ENCODE results near the gene SPATA9.
"Not testable (repeated sequence)": the region's sequence is repeated elsewhere in the genome, so short reads cannot be mapped to it uniquely, and the experiment has no call there.

Gene SPATA9

DNA sequence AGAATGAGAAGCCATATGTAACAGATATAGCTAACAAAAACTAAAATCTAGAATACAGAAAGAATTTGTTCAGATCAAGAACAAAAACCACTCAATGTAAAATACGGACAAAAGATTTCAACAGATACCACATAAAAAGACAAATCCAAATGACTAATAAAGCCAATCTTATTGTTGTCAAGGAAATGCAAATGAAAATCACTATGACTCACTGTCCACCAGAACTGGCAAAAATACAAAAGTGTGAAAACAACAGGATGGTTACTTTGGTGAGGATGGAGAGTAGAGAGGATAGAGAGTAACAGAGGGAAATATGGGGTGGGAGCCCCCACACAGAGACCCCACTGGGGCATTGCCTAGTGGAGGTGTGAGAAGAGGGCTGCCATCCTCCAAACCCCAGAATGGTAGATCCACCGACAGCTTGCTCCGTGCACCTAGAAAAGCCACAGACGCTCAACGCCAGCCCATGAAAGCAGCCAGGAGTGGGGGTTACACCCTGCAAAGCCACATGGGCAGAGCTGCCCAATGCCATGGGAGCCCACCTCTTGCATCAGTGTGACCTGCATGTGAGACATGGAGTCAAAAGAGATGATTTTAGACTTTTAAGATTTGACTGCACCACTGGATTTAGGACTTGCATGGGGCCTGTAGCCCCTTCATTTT lies 33.1 kb upstream of the SPATA9 start:
- no peak for DNase-seq

DNA sequence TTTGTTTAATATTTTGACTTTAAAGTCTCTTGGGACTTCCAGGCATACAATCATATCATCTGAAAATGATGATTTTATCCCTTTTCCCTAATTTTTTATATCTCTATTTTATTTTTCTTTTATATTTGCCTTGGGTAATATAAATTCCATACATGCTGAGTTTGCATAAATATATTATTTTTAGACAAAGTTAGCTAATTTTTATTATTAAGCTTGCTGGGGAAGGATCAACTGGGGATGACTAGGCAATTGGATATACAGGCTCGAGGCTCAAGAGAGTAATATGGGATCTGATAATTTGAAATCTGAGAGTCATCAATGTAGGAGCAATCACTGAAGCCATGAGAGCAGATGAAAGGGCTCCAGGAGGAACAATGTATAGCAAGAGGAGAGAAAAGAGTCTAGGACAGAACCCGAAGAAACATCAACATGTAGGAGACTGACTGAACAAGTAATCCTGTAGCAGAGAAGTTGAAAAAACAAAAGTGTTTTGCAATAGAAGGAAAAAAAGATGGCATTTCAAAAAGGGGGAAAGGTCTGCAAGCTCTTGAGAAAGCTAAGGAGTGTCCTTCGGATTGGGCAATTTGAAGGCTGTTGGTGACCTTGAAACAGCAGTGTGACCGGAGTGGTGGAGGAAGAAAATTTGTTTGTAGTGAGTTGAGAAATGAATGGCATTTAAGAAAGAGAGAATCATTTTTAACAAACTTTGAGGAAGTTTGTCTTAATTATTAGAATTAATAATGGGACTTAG lies 31.3 kb upstream of the SPATA9 start:
- DNase-seq: no peak

DNA sequence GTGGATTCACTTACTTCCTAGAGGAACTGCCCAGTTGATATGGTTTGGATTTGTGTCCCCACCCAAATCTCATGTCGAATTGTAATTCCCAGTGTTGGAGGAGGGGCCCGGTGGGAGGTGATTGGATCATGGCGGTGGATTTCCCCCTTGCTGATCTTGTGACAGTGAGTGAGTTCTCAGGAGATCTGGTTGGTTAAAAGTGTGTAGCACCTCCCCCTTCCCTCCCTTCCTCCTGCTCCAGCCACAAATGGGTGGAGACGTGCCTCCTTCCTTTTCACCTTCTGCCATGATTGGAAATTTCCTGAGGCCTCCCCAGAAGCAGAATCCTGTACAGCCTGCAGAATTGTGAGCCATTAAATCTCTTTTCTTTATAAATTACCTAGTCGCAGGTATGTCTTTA lies 30.5 kb upstream of the SPATA9 start:
- DNase-seq: not testable (repeated sequence)

DNA sequence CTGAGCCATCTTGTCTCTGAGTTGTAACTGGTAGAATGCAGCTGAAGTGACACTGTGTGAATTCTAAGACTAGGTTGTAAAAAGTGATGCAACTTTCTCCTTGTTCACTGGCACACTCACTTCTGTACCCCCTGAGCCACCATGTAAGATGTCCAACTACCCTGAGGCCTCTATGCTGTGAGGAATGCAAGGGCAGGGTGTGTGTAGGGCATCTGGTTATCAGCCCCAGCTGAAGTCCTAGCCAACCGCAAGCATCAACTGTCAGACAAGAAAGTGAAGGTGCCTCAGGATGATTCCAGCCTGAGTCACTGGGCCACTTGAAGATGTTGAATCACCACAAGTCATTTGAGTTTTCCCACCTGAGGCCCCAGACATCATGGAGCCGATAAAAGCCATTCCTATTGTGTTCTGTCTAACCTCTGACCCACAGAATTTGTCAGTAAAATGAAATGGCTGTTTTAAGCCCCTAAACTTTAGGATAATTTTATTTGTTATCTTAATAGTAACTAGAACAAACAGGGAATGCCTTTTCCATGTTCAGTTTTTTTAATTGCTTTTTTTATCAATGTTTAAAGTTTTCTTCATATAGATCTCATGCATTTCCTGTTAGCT lies 29.7 kb upstream of the SPATA9 start:
- peak; percentile 77 for DNase-seq

DNA sequence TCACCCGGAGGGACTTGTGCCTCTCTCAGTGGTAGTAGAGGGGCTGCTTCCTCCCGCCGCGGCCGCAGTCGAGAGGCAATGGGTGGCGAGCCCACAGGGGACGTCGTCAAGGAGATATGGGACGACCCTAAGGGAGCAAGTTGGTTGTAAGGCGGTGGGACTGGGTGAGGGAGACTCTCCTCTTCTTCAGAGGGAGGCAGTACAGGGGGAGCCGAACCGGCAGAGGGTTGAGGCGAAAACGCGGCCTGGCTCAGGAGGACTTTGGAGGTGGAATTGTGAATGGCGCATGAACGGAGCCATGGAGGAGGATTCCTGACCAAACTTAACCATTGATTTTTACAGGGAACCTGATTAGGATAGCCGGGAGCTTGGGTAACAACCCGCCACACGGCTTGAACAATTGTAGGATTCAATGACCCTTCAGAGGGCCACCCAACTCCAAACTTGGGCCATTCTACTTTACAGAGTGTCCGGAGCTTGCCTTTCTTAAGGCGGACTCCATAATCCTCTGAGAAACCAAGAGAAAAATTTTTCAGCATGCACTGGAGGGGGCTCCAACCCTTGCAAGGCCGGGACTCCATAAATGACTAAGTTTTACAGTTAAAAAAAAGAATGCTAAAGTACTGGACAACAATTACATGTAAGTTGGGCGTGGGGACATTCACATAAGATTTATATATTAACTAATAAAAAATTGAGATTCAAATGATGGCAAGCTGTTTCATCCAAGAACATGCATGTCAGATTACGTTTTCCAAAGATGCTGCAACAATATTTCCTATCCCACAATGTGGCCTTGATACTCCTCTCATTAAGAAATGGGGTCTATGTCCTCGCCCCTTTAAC lies 28.9 kb upstream of the SPATA9 start:
- DNase-seq: no peak

DNA sequence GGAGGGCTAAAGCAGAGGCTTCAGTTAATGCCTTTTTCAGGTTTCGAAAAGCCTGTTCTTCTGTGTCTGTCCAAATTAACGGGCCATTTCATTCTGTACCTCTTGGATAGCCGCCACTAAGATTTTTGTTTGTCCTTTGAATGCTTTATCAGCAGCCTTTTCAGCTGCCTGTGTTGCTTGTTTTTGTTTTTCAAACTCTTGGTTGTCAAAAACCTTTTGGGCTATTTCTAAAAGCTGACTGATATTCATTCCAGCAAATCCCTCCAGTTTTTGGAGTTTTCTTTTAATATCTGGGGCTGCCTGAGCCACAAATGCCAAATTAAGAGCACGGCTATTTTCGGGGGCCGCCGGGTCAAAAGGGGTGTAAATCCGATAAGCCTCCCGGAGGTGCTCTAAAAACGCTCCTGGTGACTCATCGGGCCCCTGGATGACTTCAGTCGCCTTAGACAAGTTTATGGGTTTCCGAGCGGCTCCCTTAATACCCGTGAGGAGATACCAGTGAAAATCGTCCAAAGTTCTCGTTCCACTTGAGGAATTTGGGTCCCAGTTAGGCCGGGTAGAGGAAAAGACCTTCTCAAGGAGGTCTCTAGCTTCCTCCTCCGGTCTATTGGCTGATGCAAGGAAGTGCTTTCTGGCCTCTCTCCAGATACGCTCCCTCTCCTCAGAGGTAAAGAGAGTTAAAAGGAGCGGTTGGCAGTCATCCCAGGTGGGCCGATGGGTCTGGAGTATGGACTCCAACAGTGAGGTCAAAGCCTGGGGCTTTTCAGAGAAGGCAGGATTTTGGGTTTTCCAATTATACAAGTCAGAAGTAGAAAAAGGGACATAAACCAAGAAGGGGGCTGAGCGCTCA lies 28.1 kb upstream of the SPATA9 start:
- not testable (repeated sequence) for DNase-seq

DNA sequence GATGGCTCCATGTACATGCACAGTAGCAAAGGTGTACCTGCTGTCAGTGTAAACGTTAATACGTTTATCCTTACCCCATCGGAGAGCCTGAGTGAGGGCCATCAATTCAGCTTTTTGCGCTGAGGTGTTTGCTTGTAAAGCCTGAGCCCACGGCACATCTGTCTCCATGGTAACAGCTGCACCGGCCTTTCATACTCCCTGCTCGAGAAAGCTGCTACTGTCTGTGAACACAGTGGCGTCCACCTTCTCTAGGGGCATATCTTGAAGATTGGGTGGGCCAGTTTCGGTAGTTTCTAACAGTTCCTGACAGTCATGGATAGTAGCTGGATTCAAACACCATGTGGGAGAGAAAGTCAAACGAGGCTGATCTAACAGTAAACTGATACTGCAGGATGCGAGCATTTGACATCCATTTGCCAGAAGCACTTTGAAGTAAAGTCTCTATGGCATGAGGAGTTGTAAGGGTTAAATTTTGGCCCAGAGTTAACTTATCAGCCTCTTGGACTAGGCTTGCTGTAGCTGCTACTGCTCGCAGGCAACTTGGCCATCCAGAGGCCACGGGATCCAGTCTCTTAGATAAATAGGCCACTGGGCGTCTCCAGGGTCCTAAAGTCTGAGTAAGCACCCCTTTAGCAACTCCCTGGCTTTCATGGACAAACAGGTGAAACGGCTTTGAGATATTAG lies 27.3 kb upstream of the SPATA9 start:
- no peak for DNase-seq

DNA sequence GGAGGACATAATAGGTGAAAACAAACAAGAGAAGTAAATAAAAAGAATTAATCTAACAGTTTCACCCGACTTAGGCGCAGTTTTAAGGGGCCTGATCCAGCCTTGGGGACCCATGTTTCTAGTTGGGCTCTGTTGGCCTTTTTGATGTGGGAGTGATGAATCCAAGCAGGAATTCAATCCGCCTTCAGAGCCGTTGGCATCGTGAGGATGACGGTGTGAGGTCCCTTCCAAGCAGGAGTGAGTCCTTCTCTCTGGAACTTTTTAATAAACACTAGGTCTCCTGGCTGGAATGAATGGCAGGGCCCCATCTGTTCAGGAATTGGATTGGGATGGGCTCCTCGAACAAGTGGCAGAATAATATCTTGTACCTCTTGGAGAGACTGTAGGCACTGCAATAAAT lies 26.1 kb upstream of the SPATA9 start:
- no peak for DNase-seq

DNA sequence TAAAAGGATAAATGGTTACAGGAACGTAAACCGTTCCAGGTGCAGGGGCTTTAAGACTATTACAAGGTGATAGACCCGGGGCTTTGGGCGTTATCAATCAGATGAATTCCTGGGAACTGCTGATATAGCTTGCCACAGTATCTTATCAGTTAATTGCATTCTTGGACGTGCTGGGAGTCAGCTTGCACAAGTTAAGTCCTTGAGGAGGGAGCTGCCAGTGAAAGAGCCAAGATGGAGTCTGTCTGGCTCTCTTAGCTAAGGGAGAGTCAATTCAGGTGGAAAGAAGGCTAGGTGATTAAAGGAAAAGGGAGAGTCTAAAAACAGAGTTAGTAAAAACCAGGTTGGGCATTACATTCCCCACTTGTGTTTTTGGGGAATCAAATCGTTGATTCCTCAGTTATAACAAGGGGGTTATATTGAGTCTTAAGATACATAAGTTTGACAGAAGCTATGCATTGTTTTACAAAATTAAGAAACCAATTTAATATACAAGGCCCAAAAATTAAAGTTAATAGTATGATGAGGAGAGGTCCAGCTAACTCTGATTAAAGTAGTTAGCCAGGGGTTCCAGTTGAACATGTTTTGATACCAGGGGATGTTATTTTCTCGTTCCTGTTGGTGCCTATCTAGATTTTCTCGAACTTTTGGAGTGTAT lies 24.9 kb upstream of the SPATA9 start:
- not testable (repeated sequence) for DNase-seq

DNA sequence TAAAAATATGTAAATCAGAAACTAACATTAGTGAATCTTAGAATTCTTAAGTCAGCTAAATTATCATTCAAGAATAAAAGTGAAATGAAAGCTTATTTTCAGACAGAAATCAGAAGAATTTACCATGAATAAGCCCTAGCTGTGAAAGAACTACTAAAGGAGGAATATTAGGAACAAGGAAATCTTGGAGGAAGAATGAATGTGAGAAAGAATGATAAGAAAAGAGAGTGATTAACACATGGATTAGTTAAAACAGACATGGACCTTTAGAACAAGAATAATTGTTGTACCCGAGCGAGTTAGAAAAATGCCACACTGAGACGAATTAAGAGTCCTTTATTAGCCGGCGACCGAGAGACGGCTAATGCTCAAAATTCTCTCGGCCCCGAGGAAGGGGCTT lies 24.3 kb upstream of the SPATA9 start:
- DNase-seq: no peak

DNA sequence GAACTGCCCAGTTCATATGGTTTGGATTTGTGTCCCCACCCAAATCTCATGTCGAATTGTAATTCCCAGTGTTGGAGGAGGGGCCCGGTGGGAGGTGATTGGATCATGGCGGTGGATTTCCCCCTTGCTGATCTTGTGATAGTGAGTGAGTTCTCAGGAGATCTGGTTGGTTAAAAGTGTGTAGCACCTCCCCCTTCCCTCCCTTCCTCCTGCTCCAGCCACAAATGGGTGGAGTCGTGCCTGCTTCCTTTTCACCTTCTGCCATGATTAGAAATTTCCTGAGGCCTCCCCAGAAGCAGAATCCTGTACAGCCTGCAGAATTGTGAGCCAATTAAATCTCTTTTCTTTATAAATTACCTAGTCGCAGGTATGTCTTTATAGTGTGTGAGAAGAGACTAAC lies 23.4 kb upstream of the SPATA9 start:
- DNase-seq: not testable (repeated sequence)

DNA sequence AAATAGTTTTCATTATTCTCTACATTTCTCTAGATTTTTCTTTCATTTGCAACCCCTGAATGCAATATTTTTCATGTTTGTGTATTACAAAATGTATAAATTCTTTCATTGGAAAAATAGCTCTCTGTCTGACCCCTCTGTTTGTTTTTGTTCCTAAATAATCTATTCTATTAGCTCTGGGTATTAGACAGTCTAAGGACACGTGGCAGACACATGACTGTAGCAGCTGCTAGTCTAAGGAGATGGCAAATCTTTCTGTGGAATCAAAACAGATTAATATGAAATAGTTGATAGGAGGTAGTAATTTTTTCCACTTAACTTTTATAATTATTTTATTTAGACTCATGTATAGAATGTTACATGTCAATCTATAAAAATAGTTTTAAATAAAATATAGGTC lies 21.4 kb upstream of the SPATA9 start:
- DNase-seq: no peak

DNA sequence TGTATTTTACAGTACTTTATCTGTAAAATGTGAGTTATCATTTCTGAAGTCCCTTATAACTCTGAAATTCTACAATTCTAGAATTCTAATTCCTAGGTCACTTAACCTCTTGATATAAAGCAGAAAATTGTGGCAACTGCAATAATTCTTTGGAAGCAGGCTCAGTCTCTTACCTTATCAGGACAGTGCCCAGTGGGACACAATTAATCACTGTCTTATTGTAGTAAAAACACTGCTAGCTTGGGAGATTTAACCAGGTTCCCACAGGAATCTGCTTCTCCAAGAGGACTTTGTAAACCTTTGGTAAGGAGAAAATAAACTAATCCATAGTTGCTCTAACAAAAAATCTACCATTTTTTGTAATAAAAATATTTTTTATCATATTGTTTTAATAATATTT lies 18.3 kb upstream of the SPATA9 start:
- DNase-seq: no peak

DNA sequence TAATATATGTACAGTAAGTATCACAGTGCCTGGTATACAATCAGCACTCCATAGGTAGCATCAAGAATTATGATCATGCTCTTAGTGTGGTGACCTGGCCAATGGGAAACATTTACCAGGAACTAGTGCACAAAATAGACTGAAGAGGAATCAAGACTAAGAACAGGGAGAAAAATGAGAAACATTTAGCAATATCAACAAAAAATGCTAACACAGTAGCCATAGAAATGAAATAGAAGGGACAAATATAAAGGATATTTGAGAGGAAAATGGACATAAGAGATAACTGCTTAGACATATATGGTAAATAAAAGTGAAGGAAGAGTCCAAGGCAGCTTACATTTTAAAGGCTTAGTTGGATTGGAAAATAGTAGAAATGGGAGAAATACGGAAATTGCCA lies 16.5 kb upstream of the SPATA9 start:
- no peak for DNase-seq

DNA sequence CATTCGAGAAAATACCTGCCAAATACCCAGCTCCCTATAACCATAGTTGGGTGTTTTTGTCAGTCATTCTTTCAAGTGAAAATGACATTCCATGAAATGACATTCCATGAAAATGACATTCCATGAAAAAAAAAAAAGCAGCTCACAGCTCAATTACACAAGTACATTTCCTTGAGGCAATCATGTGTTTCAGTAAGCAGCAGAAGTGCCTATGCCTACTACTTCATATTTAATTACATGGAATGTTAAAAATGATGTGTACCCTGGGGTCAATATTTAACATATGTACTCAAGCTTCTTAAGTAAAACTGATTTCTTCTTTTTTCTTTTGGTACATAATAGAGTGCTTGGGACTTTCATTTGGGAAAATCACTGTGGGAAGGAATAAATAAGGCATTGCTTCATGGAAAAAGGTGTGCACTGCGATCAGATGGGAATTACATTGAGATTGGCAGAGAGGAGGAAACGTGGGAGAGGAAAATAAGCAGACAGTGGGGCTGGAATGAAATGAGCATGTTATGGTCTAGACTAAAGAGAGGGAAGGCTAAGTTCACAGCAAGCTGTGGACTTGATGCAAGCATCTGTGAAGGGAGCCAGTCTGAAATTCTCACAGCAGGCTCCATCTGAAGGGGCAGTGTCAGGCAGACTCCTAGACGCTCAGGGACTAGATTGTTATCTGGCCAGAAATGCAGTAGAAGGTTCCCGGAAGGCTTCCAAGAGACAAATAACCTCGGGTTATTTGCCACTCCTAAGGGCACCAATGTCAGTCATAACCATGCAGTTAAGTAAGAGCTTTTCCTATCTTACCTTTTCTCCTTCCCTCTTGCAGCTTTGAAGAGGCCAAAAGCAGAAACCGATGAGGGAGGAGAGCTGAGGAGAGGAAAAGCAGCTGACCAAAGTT lies 15.2 kb upstream of the SPATA9 start:
- no peak for DNase-seq

DNA sequence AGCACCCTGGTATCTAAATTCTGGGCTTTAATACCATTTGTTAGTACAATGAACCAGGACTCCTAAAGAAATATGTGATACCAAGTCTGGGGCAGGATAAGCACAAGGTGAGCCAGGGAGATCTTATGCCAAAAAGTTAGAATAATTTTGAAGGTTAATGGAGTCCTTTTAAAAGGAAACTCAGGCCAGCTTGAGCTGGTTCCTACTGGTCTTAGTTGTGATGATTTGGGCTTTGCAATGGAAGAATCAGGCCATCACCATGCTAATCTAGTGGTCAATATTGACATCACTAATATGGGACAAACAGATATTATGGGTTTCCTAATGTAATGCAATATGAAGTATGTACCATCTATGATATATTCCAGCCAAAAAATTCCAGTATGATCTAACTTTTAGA lies 7.5 kb upstream of the SPATA9 start:
- no peak for DNase-seq

DNA sequence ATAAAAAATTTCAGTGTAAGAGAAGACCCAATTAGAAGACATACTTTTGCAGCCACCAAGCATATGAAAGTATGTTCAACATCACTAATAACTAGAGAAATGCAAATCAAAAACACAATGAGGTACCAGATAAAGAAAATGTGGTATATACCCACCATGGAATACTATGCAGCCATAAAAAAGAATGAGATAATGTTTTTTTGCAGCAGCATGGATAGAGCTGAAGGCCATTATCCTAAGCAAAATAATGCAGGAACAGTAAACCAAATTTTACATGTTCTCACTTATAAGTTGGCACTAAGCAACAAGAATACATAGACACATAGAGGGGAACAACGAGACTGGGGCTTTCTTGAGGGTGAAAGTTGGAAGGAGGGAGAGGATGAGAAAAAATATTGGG lies 6.9 kb upstream of the SPATA9 start:
- DNase-seq: no peak

DNA sequence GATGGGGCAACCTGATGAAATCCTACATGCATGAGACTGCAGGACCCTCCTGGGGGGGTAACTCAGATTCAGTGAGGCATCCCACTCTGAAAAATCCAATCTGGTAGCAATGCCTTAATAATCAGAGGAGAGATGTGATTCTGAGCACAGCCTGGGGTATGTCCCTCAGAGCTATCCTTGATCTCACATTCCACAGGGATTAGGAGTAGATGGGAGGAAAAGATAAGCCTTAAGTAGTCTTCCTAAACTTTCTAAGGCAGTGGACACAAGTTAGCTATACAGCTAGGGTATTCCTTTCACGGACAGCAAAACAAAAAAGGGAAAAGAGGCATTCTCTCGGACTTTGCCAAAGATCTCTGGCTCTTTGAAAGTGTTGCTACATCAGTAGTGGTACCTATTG lies 3.9 kb upstream of the SPATA9 start:
- no peak for DNase-seq

DNA sequence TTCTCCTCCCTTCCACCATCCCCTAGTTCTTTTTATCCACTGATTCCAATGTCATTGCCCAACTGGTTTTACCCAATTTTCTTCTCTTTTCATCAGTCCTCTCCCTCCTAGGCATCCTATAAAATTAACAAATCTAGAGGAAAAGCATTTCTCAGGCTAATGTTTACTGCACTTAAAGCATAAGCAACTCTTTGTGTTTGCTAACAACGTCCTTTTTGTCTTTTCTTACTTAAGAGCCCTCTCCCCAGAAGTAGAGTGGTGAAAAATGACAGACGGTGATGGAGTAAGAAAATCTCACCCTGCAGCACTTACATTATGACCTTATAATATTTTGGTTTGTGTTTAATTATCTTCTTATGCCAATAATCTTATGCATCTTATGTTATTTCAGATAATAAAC lies 1.6 kb upstream of the SPATA9 start:
- DNase-seq: no peak

DNA sequence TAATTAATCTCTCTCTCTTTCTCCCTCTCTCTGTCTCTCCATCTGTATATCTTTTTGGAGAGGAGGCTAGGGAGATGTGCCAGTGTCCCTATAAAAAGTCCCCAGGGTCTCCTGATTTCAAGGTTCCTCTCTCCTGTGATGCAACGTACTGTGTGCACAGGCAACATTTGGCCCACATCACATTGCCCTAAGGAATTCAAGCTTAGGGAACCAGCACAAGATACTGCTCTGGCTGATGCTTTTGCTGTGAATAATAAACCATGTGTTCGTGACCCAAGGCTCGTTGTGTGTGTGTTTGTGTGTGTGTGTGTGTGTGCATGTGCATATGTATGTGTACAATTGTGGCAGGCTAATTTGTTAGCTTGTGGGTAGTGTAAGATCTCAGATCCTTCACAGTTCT lies 9.7 kb downstream of the SPATA9 start:
- DNase-seq: no peak
